Measurements from ENCODE around the gene RAPGEF2.
"Not testable (repeated sequence)": the region's sequence is repeated elsewhere in the genome, so short reads cannot be mapped to it uniquely, and the experiment has no call there.

RAPGEF2 gene, protein sequence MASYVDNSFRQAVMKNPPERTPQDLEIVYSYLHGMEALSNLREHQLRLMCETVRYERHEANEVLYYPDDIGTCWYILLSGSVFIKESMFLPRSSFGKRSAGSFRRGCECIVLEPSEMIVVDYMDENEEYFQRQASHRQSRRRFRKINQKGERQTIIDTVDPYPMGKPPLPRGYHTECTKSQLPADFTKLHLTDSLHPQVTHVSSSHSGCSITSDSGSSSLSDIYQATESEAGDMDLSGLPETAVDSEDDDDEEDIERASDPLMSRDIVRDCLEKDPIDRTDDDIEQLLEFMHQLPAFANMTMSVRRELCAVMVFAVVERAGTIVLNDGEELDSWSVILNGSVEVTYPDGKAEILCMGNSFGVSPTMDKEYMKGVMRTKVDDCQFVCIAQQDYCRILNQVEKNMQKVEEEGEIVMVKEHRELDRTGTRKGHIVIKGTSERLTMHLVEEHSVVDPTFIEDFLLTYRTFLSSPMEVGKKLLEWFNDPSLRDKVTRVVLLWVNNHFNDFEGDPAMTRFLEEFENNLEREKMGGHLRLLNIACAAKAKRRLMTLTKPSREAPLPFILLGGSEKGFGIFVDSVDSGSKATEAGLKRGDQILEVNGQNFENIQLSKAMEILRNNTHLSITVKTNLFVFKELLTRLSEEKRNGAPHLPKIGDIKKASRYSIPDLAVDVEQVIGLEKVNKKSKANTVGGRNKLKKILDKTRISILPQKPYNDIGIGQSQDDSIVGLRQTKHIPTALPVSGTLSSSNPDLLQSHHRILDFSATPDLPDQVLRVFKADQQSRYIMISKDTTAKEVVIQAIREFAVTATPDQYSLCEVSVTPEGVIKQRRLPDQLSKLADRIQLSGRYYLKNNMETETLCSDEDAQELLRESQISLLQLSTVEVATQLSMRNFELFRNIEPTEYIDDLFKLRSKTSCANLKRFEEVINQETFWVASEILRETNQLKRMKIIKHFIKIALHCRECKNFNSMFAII (N-terminal part only)

DNA sequence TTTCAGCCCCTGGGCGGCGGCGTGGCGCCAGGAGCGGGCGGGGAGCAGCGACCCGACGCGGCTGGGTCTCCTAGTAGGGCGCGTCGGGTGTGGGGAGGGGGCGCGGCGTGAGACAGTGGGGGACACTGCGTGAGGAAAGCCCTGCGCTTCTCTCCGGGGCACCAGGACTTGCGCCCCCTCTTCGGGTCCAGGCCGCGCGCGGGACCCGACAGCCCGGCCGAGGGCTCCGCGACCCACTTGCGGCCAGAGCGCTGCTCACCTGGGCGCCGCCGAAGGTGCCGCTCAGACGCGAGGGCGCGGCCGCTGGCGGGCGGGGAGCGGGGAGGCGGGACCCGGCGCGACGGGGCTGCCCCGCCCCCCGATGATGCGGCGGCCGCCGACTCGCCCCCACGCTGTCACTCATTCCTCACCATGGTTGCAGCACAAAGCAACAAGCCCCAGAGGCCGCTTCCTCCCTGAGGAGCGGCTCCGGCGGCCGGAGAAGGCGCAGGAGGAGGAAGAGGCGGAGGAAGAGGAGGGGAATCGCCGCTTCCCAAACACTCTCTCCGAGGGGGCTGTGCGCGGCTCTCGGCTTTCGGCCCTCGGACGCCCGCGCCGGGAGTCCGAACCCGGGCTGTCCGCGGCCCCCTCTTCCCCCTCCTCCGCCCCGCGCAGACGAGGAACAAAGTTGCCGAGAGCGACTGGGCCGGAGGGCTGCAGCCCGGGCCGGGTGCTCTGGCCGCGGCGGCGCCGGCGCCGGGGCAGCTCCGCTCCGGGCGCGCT lies at the start of gene RAPGEF2:
TSS of gene RAPGEF2 (plus strand) at position 458 of the 762 bp plus-strand sequence. CDS start 1,084 bp downstream, outside the sequence.
- DNase-seq: peak; percentile 95

DNA sequence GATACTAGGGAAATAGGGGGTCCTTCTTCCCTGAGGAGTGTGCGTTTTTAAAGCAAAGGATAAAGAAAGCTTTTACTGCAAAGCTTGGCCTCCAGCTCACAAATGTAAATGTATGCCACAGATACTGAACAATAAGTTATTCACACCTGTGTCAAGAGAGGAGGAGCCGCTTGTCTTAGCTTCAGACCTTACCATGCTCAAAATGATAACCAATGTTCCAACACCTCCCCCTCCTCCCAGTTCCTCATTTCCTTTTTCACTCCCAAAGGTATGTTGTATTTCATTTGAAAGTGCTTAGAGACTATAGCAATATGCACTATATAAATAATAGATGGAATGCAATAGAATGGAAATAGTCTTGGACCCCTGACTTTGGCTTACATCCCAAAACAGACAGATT lies 47.0 kb upstream of the RAPGEF2 start:
- no peak for DNase-seq

DNA sequence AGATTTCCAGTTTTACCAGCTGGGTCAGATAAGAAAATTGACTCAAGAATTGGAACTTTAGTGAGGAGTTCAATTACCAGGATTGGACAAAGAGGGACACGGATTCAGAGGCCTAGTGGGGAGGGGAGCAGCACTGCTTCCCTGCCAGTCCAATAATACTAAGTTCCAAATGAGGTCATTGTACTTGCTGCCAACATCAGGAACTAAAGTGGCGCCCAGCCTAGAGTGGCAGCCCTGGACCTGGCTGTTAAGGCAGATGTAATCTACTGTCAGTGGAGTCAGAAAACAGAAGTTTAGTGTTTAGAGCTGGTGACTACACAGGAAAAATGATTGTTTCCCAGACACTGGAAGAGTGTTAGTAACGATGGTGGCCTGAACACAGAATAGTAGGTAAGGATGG lies 42.7 kb upstream of the RAPGEF2 start:
- no peak for DNase-seq

GRCh38 chr4:159062381-159062780 lies 40.5 kb upstream of the RAPGEF2 start:
- no peak for DNase-seq

DNA sequence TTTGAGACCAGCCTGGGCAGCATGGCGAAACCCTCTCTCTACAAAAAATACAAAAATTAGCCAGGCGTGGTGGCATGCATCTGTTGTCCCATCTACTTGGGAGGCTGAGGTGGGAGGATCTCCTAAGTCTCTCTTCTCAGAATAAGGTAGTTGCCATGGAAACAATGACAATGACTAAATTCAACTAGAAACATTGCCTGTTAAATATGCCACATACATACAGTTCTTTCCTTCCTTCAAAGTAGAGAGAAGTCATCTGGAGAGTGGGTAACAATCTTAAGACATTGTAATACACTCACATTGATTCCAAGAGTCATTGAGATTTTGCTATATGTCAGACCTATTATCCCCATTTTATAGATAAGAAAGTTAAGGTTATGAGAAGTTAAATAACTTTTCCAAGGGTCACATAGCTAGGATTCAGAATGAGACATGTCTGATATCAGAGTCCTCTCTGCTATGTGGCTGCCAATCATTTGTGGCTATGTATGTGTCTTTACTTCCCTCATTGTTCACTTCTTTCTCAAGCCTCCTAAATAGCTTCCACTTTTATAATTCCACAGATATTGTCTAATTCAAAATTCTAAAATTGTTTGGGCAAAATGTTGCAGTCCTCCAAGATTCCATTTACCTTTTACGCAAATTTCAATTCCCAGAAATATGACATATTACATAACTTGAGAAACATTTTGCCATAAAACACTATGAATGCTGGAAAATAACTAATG lies 37.2 kb upstream of the RAPGEF2 start:
- no peak for DNase-seq

DNA sequence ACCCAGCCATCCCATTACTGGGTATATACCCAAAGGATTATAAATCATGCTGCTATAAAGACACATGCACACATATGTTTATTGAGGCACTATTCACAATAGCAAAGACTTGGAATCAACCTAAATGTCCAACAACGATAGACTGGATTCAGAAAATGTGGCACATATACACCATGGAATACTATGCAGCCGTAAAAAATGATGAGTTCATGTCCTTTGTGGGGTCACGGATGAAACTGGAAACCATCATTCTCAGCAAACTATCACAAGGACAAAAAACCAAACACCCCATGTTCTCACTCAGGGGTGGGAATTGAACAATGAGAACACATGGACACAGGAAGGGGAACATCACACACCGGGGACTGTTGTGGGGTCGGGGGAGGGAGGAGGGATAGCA lies 34.7 kb upstream of the RAPGEF2 start:
- DNase-seq: not testable (repeated sequence)

GRCh38 chr4:159069922-159070321 lies 33.0 kb upstream of the RAPGEF2 start:
- no peak for DNase-seq

DNA sequence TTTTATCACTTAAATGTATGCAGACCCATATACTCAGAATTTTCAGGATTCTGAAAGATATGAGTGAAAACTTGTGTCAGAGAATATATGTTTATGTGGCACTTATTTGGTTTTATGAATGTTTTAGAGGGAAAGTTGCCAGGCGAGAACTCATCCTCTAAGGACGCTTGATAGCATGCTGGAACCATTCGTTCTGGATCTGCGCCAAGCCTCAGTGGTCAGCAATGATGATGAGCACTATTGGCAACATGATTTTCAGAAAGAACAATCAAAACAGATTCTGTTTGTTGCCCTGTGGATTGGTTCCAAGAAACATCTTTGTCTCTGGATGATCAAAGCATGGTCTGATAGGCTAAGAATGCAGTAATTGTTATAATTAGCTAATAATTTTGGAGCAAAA lies 32.1 kb upstream of the RAPGEF2 start:
- peak; percentile 25 for DNase-seq

- DNase-seq: no peak
These were observed 31.5 kb upstream of the RAPGEF2 start for GRCh38 chr4:159071178-159071968.

DNA sequence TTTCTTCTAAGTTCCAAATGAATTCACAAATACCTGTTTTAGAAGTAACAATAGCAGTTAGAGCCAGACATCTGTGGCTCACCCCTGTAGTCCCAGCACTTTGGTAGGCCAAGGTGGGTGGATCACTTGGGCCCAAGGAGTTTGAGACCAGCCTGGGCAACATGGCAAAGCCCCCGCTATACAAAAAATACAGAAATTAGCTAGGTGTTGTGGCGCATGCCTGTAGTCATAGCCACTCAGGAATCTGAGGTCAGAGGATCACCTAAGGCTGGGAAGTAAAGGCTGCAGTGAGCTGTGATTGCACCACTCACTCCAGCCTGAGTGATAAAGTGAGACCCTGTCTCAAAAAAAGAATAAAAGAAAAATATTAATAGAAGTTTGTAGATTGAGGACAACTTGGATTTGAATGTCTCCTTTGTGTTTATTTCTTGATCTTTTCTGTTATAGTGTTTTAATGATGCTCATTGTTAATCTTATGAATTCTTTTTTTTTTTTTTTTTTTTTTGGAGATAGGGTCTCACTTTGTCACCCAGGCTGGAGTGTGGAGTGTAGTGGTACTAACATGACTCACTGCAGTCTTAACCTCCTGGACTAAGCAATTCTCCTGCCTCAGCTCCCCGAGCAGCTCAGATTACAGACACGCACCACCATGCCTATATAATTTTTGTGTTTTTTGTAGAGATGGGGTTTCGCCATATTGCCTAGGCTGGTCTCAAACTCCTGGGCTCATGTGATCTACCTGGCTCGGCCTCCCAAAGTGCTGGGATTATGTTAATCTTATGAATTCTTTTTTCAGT lies 30.7 kb upstream of the RAPGEF2 start:
- no peak for DNase-seq

DNA sequence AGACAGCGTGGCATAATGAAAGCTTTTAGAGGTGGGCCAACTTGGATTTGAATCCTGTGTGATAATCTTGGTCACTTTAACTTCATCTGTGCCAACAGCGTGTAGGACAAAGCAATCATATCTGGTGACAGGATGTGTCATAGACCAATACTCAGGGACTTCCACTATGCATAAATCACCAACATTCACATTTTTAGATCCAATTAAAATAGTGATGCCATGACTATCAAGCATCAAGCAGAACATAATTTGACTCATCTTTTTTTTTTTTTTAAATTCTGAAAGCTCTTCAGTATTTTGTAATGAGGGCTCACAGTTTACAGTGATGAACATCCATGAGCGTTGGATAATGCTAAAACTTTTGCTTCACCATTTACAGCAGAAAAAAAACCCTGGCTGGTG lies 27.3 kb upstream of the RAPGEF2 start:
- DNase-seq: no peak

DNA sequence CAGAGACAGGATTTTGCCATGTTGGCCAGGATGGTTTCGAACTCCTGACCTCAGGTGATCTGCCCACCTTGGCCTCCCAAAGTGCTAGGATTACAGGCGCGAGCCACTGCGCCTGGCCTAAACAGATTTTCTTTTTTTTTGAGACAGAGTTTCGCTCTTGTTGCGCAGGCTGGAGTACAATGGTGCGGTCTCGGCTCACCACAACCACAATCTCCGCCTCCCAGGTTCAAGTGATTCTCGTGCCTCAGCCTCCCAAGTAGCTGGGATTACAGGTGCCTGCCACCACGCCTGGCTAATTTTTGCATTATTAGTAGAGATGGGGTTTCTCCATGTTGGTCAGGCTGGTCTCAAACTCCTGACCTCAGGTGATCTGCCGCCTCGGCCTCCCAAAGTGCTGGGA lies 25.9 kb upstream of the RAPGEF2 start:
- DNase-seq: not testable (repeated sequence)

GRCh38 chr4:159077702-159078495 lies 25.0 kb upstream of the RAPGEF2 start:
- DNase-seq: no peak

- no peak for DNase-seq
These were observed 23.8 kb upstream of the RAPGEF2 start for GRCh38 chr4:159079074-159079473.

DNA sequence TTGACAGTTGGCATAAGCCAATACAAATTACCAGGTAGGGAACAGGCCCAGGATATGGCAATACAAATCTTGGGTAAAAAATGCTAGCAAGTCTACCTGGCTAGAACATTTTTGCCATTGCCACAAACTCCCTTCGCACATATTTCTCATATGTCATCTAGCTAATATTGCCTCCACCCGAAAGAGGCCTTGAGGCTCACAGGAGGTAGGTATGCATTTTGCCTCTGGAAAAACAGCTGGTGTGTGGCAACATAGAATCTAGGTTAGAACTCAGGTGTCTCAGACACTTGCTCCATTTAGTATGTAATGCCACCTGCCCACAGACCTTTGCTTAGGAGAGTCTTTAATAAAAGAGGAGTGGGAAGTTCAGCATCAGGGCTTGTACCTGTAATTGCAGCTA lies 16.3 kb upstream of the RAPGEF2 start:
- no peak for DNase-seq

DNA sequence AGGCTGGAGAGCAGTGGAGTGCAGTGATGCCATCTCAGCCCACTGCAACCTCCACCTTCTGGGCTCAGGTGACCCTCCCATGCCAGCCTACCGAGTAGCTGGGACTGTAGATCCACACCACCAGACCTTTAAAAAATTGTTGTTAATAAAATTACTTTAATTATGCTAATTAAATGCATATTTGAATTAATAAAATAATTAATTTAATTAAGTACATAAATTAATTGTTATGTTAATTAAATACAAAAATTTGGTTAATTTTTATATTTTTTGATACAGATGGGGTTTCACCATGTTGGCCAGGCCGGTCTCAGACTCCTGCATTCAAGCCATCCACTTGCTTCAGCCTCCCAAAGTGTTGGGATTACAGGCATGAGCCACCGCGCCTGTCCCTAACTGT lies 12.6 kb upstream of the RAPGEF2 start:
- DNase-seq: no peak

GRCh38 chr4:159094156-159094555 lies 8.7 kb upstream of the RAPGEF2 start:
- DNase-seq: not testable (repeated sequence)

GRCh38 chr4:159096434-159096833 lies 6.4 kb upstream of the RAPGEF2 start:
- no peak for DNase-seq

DNA sequence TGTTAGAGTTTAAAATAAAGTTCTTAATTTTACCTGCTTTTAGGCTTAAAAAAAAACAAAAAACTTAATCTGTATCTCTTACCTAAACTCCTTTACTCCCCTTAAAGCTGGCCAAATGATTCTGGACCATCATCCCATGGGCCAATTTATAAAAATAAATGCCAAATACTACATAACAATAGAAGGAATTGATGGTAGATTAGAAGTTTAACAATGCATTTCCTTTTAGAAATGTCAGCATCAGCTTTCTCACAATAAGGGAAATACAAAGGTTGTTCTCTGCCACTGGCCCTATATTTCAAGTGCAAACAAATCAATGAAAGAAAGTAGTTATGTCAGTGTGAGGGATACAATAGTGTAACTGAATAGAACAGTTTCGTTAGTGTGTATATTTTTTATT lies 5.7 kb upstream of the RAPGEF2 start:
- no peak for DNase-seq

DNA sequence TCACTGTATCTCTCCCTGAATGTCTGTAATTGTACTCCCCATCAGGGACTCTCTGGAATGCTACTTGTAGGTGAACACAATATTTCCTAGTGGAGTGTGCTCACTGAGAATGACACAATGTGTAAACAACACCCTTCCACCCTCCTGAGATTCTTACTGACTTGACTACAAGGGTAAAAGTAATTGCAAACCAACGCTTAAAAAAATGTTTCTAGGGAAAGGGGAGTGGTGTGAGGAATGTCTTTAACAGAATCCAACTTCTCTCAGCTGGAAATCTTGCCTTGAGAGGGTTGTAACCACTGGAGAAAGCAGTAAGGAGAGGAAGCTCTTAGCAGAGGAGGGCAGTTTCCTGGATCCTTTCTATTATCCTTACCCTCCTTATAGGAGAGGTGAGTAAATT lies 5.1 kb upstream of the RAPGEF2 start:
- no peak for DNase-seq
